ENCODE results near the gene COL17A1. TPM values are rescaled to one million over a fixed set of nuclear protein-coding genes. Genes with fewer than 3 reads are reported as not detected.

The COL17A1 gene
- total RNA-seq, 1 donor from 2014 or later: 4.2 TPM

DNA sequence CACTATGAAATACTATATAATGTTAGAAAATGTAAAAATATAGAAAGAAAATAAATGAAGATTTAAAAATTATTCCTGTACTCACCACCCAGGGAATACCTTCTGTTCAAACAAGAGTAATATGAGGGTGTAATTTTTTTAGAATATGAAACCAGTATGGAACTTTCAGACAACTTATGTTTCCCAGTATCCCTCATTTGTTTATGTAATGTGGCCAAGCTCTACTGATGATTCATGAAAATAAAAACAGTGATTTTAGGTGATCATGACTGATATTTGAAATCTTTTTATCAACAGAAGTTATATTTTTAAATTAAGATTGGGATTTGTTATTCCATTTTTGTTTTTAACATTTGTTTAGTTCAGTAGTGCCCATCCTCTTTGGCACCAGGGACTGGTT is 100.0 kb downstream of the COL17A1 start:
- H3K36me3 Mint-ChIP-seq (ENCODE audit: low read depth, unreplicated experiment): no peaks in the 10 kb centered on the region
- H3K4me3 Mint-ChIP-seq (ENCODE audit: unreplicated experiment): no peak overlapping the region
- no peak overlapping the region for H3K27ac Mint-ChIP-seq (ENCODE audit: unreplicated experiment)
- peaks cover 14% of the 10 kb centered on the region for H3K4me1 Mint-ChIP-seq (ENCODE audit: unreplicated experiment)
- TF ChIP-seq, protein P1, sequence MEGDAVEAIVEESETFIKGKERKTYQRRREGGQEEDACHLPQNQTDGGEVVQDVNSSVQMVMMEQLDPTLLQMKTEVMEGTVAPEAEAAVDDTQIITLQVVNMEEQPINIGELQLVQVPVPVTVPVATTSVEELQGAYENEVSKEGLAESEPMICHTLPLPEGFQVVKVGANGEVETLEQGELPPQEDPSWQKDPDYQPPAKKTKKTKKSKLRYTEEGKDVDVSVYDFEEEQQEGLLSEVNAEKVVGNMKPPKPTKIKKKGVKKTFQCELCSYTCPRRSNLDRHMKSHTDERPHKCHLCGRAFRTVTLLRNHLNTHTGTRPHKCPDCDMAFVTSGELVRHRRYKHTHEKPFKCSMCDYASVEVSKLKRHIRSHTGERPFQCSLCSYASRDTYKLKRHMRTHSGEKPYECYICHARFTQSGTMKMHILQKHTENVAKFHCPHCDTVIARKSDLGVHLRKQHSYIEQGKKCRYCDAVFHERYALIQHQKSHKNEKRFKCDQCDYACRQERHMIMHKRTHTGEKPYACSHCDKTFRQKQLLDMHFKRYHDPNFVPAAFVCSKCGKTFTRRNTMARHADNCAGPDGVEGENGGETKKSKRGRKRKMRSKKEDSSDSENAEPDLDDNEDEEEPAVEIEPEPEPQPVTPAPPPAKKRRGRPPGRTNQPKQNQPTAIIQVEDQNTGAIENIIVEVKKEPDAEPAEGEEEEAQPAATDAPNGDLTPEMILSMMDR (IDR thresholded peaks at IDR 0.05; ENCODE audit: unreplicated experiment): no peak
- H3K9me3 Mint-ChIP-seq (ENCODE audit: unreplicated experiment): no peaks in the 10 kb centered on the region
- no peak for DNase-seq (ENCODE audit: low spot score)
- H3K27me3 Mint-ChIP-seq (ENCODE audit: unreplicated experiment): no peaks in the 10 kb centered on the region

DNA sequence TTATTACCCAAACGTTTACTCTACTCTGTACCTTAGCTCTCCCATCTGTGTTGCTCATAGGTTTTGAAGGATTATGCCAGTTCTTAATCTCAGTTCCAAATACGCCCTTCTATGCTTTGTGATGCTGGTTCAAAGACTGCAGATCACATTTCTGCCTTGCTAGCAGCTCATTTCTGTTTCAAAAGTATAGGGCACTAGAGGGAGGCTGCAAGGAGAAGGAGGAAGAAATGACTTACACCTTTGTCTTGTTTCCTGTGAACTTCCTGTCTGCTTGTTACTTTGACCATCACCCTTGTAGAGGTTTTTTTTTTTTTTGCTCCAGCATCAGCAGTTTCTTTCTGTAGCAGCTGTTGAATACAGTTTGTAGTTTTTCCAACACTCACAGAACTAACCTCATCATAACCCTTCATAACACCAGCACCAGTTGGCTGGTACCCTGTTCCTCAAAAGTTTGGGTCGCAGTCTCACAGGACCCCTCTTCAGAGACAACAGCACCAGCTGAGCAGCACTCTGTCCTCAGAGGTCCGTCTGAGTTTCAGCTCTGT is 102.2 kb downstream of the COL17A1 start:
- H3K4me3 Mint-ChIP-seq (ENCODE audit: unreplicated experiment): no peak overlapping the region
- peak overlapping the region; percentile 75 for H3K27ac Mint-ChIP-seq (ENCODE audit: unreplicated experiment)
- H3K36me3 Mint-ChIP-seq (ENCODE audit: low read depth, unreplicated experiment): no peaks in the 10 kb centered on the region
- H3K9me3 Mint-ChIP-seq (ENCODE audit: unreplicated experiment): no peaks in the 10 kb centered on the region
- TF ChIP-seq, protein P1 (IDR thresholded peaks at IDR 0.05; ENCODE audit: unreplicated experiment): no peak
- no peaks in the 10 kb centered on the region for H3K27me3 Mint-ChIP-seq (ENCODE audit: unreplicated experiment)
- peaks cover 16% of the 10 kb centered on the region for H3K4me1 Mint-ChIP-seq (ENCODE audit: unreplicated experiment)
- no peak for DNase-seq (ENCODE audit: low spot score)

DNA sequence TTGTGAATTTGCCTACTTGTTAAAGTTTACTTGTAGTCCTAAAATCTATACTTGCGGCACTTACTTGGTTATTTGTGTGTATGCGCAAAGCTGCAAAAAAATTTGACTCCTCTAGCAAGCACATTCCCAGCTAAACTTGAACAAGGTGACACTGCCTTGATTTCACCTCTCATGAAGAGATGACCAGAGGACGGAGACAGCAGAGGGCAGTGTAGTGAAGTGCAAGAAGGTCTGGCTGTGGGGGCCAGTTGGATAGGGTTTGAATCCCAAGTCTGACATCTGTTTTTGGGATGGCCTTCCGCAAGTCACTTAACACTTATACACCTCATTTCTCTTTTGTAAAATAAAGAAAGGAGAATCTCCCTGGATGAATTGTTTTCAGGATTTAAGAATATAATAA is 103.0 kb downstream of the COL17A1 start:
- H3K4me3 Mint-ChIP-seq (ENCODE audit: unreplicated experiment): no peak overlapping the region
- TF ChIP-seq, protein P1 (IDR thresholded peaks at IDR 0.05; ENCODE audit: unreplicated experiment): no peak
- peak; percentile 43 for DNase-seq (ENCODE audit: low spot score)
- H3K36me3 Mint-ChIP-seq (ENCODE audit: low read depth, unreplicated experiment): no peaks in the 10 kb centered on the region
- H3K4me1 Mint-ChIP-seq (ENCODE audit: unreplicated experiment): peaks cover 16% of the 10 kb centered on the region
- H3K9me3 Mint-ChIP-seq (ENCODE audit: unreplicated experiment): no peaks in the 10 kb centered on the region
- no peak overlapping the region for H3K27ac Mint-ChIP-seq (ENCODE audit: unreplicated experiment)
- H3K27me3 Mint-ChIP-seq (ENCODE audit: unreplicated experiment): no peaks in the 10 kb centered on the region

Small RNA genes within 50 kb of the gene (microRNA-seq; reads per million reads assigned to microRNA genes)
- gene MIR936 (ENCODE audit: unreplicated experiment): not detected

Other genes starting within 250 kb of the COL17A1 start
- 59.9 TPM for gene SH3PXD2A, start 230.3 kb downstream of the COL17A1 start, total RNA-seq (ENCODE audit: unreplicated experiment)
- 11.5 TPM for gene STN1, start 167.7 kb downstream of the COL17A1 start, total RNA-seq (ENCODE audit: unreplicated experiment)
- 30.8 TPM for gene SLK, start 118.7 kb downstream of the COL17A1 start, total RNA-seq (ENCODE audit: unreplicated experiment)
- gene SFR1, start 36.3 kb upstream of the COL17A1 start, total RNA-seq (ENCODE audit: unreplicated experiment): 8.8 TPM
- gene CFAP43, start 146.5 kb upstream of the COL17A1 start, total RNA-seq (ENCODE audit: unreplicated experiment): 0.56 TPM
- gene GSTO1, start 169.0 kb upstream of the COL17A1 start, total RNA-seq (ENCODE audit: unreplicated experiment): 121 TPM
- 5.9 TPM for gene GSTO2, start 183.3 kb upstream of the COL17A1 start, total RNA-seq (ENCODE audit: unreplicated experiment)